ENCODE measurements around the gene SLC1A5.

Gene SLC1A5

GRCh38 chr19:46759206-46759605, 29.2 kb downstream of the SLC1A5 start:
- Histone ChIP-seq H3K4me1 (ENCODE audit: control insufficient read depth in 5 of 5, insufficient read depth in 5 of 5, low read length in 5 of 5) (peaks cover 0 to 53% (median 25%) of the 10 kb centered on the region in 5 donors), H3K36me3 (ENCODE audit: control insufficient read depth in 5 of 5, insufficient read depth in 5 of 5, low read length in 5 of 5) (peaks cover 0 to 15% (median 5%) of the 10 kb centered on the region in 5 donors), H3K9me3 (ENCODE audit: control insufficient read depth in 5 of 5, low read length in 5 of 5) (no peaks in the 10 kb centered on the region), H3K27ac (ENCODE audit: low read depth, low read length) (no peak overlapping the region), H3K9ac (ENCODE audit: low read length in 5 of 5) (no peak overlapping the region), H3K27me3 (ENCODE audit: control insufficient read depth in 5 of 5, insufficient read depth in 4 of 5, low read length in 5 of 5) (no peaks in the 10 kb centered on the region), H3K4me3 (ENCODE audit: low read depth in 1 of 5, low read length in 5 of 5) (no peak overlapping the region)

- no peaks in the 10 kb centered on the region for H3K27me3 ChIP-seq (ENCODE audit: control insufficient read depth in 5 of 5, insufficient read depth in 4 of 5, low read length in 5 of 5)
- no peak overlapping the region for H3K27ac ChIP-seq (ENCODE audit: low read depth, low read length)
- H3K4me1 ChIP-seq (ENCODE audit: control insufficient read depth in 5 of 5, insufficient read depth in 5 of 5, low read length in 5 of 5) = peaks cover 0 to 50% (median 22%) of the 10 kb centered on the region in 5 donors
- H3K36me3 ChIP-seq (ENCODE audit: control insufficient read depth in 5 of 5, insufficient read depth in 5 of 5, low read length in 5 of 5) = peaks cover 0 to 22% (median 11%) of the 10 kb centered on the region in 5 donors
- no peak overlapping the region for H3K9ac ChIP-seq (ENCODE audit: low read length in 5 of 5)
- no peaks in the 10 kb centered on the region for H3K9me3 ChIP-seq (ENCODE audit: control insufficient read depth in 5 of 5, low read length in 5 of 5)
- H3K4me3 ChIP-seq (ENCODE audit: low read depth in 1 of 5, low read length in 5 of 5) = no peak overlapping the region
These were observed 31.9 kb downstream of the SLC1A5 start for GRCh38 chr19:46756544-46756888.

GRCh38 chr19:46755853-46756543, 32.4 kb downstream of the SLC1A5 start:
- H3K36me3 ChIP-seq (ENCODE audit: control insufficient read depth in 5 of 5, insufficient read depth in 5 of 5, low read length in 5 of 5) = peaks cover 0 to 24% (median 11%) of the 10 kb centered on the region in 5 donors
- no peaks in the 10 kb centered on the region for H3K27me3 ChIP-seq (ENCODE audit: control insufficient read depth in 5 of 5, insufficient read depth in 4 of 5, low read length in 5 of 5)
- peaks cover 0 to 46% (median 19%) of the 10 kb centered on the region in 5 donors for H3K4me1 ChIP-seq (ENCODE audit: control insufficient read depth in 5 of 5, insufficient read depth in 5 of 5, low read length in 5 of 5)
- H3K9ac ChIP-seq (ENCODE audit: low read length in 5 of 5) = no peak overlapping the region
- no peak overlapping the region for H3K4me3 ChIP-seq (ENCODE audit: low read depth in 1 of 5, low read length in 5 of 5)
- no peak overlapping the region for H3K27ac ChIP-seq (ENCODE audit: low read depth, low read length)
- no peaks in the 10 kb centered on the region for H3K9me3 ChIP-seq (ENCODE audit: control insufficient read depth in 5 of 5, low read length in 5 of 5)

GRCh38 chr19:46755077-46755852, 33.1 kb downstream of the SLC1A5 start:
- no peak overlapping the region for H3K27ac ChIP-seq (ENCODE audit: low read depth, low read length)
- H3K9ac ChIP-seq (ENCODE audit: low read length in 5 of 5) = no peak overlapping the region
- peaks cover 0 to 29% (median 11%) of the 10 kb centered on the region in 5 donors for H3K36me3 ChIP-seq (ENCODE audit: control insufficient read depth in 5 of 5, insufficient read depth in 5 of 5, low read length in 5 of 5)
- no peaks in the 10 kb centered on the region for H3K9me3 ChIP-seq (ENCODE audit: control insufficient read depth in 5 of 5, low read length in 5 of 5)
- peaks cover 0 to 46% (median 24%) of the 10 kb centered on the region in 5 donors for H3K4me1 ChIP-seq (ENCODE audit: control insufficient read depth in 5 of 5, insufficient read depth in 5 of 5, low read length in 5 of 5)
- no peak overlapping the region for H3K4me3 ChIP-seq (ENCODE audit: low read depth in 1 of 5, low read length in 5 of 5)
- no peaks in the 10 kb centered on the region for H3K27me3 ChIP-seq (ENCODE audit: control insufficient read depth in 5 of 5, insufficient read depth in 4 of 5, low read length in 5 of 5)

- Histone ChIP-seq H3K4me1 (ENCODE audit: control insufficient read depth in 5 of 5, insufficient read depth in 5 of 5, low read length in 5 of 5) (peaks cover 0 to 42% (median 21%) of the 10 kb centered on the region in 5 donors), H3K27me3 (ENCODE audit: control insufficient read depth in 5 of 5, insufficient read depth in 4 of 5, low read length in 5 of 5) (no peaks in the 10 kb centered on the region), H3K9me3 (ENCODE audit: control insufficient read depth in 5 of 5, low read length in 5 of 5) (no peaks in the 10 kb centered on the region), H3K9ac (ENCODE audit: low read length in 5 of 5) (no peak overlapping the region), H3K36me3 (ENCODE audit: control insufficient read depth in 5 of 5, insufficient read depth in 5 of 5, low read length in 5 of 5) (peaks cover 0 to 32% (median 11%) of the 10 kb centered on the region in 5 donors), H3K4me3 (ENCODE audit: low read depth in 1 of 5, low read length in 5 of 5) (no peak overlapping the region), H3K27ac (ENCODE audit: low read depth, low read length) (no peak overlapping the region)
These were observed 34.8 kb downstream of the SLC1A5 start for GRCh38 chr19:46753420-46754155.

GRCh38 chr19:46748325-46749109, 39.9 kb downstream of the SLC1A5 start:
- Histone ChIP-seq H3K36me3 (ENCODE audit: control insufficient read depth in 5 of 5, insufficient read depth in 5 of 5, low read length in 5 of 5) (peaks cover 0 to 17% (median 2%) of the 10 kb centered on the region in 5 donors), H3K27ac (ENCODE audit: low read depth, low read length) (no peak overlapping the region), H3K27me3 (ENCODE audit: control insufficient read depth in 5 of 5, insufficient read depth in 4 of 5, low read length in 5 of 5) (no peaks in the 10 kb centered on the region), H3K4me3 (ENCODE audit: low read depth in 1 of 5, low read length in 5 of 5) (no peak overlapping the region), H3K9me3 (ENCODE audit: control insufficient read depth in 5 of 5, low read length in 5 of 5) (no peaks in the 10 kb centered on the region), H3K9ac (ENCODE audit: low read length in 5 of 5) (no peak overlapping the region), H3K4me1 (ENCODE audit: control insufficient read depth in 5 of 5, insufficient read depth in 5 of 5, low read length in 5 of 5) (peaks cover 7 to 38% (median 38%) of the 10 kb centered on the region in 5 donors)

- peak within 1 kb of the TSS; percentile 46 for H3K27ac ChIP-seq (ENCODE audit: low read depth, low read length)
These were observed 41.9 kb downstream of the SLC1A5 start, which contains the start of gene STRN4 for GRCh38 chr19:46746281-46747057. Gene STRN4, minus strand, starts transcription at chr19:46746450. Its CDS starts 20 bp downstream, at chr19:46746430.

GRCh38 chr19:46745521-46746280, 42.7 kb downstream of the SLC1A5 start, which contains the start of gene FKRP:
Gene FKRP, plus strand, starts transcription at chr19:46746057. Its CDS starts 9,394 bp downstream, at chr19:46755451.
- no peaks in the 10 kb centered on the region for H3K9me3 ChIP-seq (ENCODE audit: control insufficient read depth in 5 of 5, low read length in 5 of 5)
- peak within 1 kb of the TSS; percentile 82 to 95 (median 89) for H3K4me3 ChIP-seq (ENCODE audit: low read depth in 1 of 5, low read length in 5 of 5)
- H3K36me3 ChIP-seq (ENCODE audit: control insufficient read depth in 5 of 5, insufficient read depth in 5 of 5, low read length in 5 of 5) = peaks cover 0 to 6% (median 4%) of the 10 kb centered on the region in 5 donors
- H3K27ac ChIP-seq (ENCODE audit: low read depth, low read length) = peak within 1 kb of the TSS; percentile 46
- H3K4me1 ChIP-seq (ENCODE audit: control insufficient read depth in 5 of 5, insufficient read depth in 5 of 5, low read length in 5 of 5) = peaks cover 7 to 59% (median 49%) of the 10 kb centered on the region in 5 donors
- no peaks in the 10 kb centered on the region for H3K27me3 ChIP-seq (ENCODE audit: control insufficient read depth in 5 of 5, insufficient read depth in 4 of 5, low read length in 5 of 5)
- H3K9ac ChIP-seq (ENCODE audit: low read length in 5 of 5) = peak within 1 kb of the TSS; percentile 84 to 97 (median 93)

More at GRCh38 chr19:46746281-46747057, 41.9 kb downstream of the SLC1A5 start, which contains the start of gene STRN4:
- peak within 1 kb of the TSS; percentile 82 to 95 (median 89) for H3K4me3 ChIP-seq (ENCODE audit: low read depth in 1 of 5, low read length in 5 of 5)
- H3K36me3 ChIP-seq (ENCODE audit: control insufficient read depth in 5 of 5, insufficient read depth in 5 of 5, low read length in 5 of 5) = peaks cover 0 to 10% (median 4%) of the 10 kb centered on the region in 5 donors
- peaks cover 7 to 55% (median 49%) of the 10 kb centered on the region in 5 donors for H3K4me1 ChIP-seq (ENCODE audit: control insufficient read depth in 5 of 5, insufficient read depth in 5 of 5, low read length in 5 of 5)
- H3K9ac ChIP-seq (ENCODE audit: low read length in 5 of 5) = peak within 1 kb of the TSS; percentile 84 to 97 (median 93)
- no peaks in the 10 kb centered on the region for H3K9me3 ChIP-seq (ENCODE audit: control insufficient read depth in 5 of 5, low read length in 5 of 5)
- H3K27me3 ChIP-seq (ENCODE audit: control insufficient read depth in 5 of 5, insufficient read depth in 4 of 5, low read length in 5 of 5) = no peaks in the 10 kb centered on the region
